IPS-11a (cell line): ENCODE measurements around the gene KIF6.
"Not testable (repeated sequence)": the region's sequence is repeated elsewhere in the genome, so short reads cannot be mapped to it uniquely, and the experiment has no call there.

Source experiments
- H3K4me3 ChIP-seq: one replicate; pipeline ENCODE4 v1.5.1; 2013; ENCODE audit warnings: low read depth, low read length, control low read depth

Gene KIF6

DNA sequence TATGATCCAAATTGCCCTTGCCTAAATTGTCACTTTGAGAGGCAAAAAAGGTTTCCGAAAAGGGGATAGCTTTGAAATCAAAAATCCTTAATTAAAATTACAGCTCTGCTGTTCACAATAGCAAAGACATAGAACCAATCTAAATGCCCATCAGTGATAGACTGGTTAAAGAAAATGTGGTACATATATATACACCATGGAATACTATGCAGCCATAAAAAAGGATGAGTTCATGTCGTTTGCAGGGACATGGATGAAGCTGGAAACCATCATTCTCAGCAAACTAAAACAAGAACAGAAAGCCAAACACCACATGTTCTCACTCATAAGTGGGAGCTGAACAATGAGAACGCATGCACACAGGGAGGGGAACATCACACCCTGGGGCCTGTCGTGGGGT, 1.9 kb downstream of the KIF6 start:
- H3K4me3 ChIP-seq = not testable (repeated sequence)

DNA sequence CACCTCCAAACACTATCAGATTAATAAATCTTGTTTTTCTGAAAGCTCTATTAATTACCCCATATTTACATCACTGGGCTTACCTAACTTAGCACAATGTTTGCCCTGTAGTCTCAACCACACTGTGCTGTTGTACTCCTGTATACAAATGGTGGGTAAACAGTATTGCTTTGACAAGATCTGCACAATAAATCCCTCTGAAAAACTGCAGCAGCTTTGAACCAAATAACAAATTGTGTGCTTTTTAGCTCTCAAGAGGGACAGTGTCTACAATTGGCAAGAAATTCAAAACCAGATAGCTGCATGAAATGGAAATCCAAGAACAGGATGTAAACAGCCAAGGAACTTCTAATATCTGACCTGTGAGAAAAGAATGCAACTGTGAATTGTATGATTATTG, 10.4 kb downstream of the KIF6 start:
- H3K4me3 ChIP-seq = no peak overlapping the region

DNA sequence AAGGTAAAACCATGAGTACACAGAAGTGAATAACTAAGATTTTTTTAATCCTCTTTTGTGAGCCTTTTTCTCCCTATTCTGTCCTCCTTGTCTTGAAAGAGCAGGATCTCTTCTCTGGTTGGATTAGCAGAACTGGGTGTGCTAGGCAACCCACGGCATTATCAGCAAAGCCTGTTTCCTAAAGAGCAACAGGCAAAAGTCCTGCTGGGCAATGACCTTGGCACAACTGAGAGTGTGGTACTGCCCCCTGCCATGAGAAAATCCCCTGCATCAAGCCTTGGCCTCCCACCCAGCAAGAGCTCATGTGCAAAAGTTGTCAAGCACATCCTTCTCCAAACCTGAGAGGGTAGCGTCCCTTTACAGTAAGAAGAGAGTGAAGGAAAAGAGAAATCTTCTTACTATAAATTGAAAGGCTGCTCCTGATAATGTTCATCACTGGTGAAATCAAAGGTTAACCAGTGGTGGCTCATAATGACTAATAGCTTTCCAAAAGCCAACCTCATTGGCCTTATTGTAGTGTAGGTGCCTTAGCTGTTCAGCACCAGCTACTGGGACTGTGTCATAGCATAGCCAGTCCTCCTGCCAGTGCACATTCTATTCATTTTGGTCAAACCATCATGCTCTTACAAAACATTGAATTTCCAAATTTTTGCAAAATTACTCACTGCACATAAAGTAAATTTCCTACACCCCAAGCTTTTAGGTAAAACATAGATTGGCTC, 17.1 kb downstream of the KIF6 start:
- no peak overlapping the region for H3K4me3 ChIP-seq

DNA sequence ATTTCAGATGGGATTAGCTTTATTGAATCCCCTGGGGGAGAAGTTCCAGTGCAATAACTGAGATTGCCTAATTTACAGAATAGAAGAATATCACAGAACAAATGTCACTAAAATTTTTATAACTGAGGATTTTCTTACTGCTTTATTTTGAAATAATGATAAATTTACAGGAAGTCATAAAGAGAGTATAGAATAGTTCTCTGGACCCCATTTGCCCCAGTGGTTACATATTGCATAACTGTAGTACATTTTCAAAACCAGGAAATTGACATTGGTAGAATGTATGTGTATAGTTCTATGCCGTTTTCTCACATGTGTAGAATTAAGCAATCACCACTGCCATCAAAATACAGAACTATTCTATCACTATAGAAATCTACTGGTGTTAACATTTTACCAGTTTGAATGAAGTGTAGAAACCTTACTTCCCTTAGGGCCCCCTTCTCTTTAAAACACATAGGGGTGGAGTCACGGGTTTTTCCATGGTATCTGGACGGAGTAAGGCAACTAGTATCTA, 18.3 kb downstream of the KIF6 start:
- H3K4me3 ChIP-seq = no peak overlapping the region

DNA sequence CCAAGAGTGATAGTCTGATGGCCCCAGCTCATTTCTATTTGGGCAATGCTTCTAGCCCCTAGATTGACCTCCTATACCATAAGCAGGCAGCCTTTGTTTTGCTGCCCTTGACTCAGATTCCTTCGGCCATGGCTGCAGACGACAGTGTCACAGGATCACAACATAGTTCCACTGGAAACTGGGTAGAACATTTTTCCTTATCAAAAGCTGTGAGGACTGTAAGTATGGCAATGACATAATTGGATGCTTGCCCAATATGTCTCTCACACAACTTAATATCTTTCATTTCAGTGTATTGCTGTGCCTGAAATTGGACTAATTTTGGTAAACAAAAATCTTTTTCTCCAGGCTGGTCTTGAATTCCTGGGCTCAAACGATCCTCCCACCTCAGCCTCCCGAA, 22.9 kb downstream of the KIF6 start:
- H3K4me3 ChIP-seq = no peak overlapping the region

DNA sequence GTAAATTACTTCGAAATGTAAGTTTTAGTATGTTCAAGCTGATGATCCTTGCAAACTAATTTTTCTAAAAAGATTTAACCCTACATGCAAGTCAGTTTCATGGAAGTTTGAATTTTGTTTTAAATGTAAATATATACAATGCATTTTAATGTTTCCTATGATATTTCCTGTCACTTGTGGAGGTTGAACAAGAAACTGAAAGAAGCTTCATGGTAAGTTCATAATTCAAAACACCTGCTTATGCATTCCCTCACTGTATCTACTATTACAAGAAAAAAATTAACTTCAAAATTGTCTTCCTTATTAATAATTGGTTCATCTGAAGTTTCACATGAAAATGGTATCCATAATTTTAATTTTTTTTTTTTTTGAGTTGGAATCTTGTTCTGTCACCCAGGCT, 24.8 kb downstream of the KIF6 start:
- no peak overlapping the region for H3K4me3 ChIP-seq

DNA sequence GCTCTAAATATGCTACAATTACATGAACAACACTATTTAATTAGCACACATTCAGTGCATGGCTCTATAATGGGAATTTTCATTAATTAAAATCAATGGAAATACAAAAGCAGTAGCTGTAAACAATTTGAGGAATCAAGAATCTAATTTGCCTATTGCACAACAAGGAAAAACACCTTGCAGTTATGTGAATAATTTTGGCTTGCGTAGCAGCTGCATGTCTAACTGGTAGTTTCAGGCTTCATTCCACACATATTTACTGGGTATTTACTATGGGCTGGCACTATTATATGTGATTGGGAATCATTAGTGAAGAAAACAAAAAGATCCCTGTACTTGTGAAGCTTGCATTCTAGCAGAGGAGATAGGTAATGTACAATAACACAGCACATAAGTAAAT, 26.4 kb downstream of the KIF6 start:
- H3K4me3 ChIP-seq = no peak overlapping the region

DNA sequence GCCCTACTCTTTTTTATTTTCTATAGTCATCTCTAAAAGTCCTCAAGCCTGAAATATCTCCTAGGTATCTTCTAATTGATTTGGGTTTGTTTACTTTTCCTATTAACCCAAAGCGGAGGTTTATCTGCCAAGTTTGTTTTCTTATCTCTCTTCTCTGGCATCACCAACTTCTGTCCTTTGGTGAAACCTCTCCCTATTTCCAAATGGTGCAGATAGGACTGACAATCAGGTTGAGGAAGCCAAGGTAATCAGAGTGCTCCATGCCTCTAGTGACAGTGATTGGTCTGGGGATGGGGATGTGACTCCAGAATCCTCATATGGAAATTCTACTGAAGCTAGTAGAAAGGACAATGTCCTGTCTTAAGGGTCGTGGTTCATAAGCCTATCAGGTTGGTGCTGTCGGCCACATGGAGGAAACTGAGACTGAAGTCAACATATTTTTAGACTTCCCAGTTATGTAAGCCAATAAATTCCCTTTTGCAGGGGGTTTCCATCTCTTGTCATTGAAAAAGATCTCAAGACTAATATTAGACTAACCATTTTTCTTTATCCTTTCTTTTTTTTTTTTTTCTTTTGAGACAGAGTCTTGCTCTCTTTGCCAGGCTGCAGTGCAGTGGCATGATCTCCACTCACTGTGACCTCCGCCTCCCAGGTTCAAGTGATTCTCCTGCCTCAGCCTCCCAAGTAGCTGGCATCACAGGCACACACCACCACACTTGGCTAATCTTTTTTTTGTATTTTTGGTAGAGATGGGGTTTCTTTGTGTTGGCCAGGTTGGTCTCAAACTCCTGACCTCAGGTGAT, 28.0 kb downstream of the KIF6 start:
- H3K4me3 ChIP-seq = no peak overlapping the region

DNA sequence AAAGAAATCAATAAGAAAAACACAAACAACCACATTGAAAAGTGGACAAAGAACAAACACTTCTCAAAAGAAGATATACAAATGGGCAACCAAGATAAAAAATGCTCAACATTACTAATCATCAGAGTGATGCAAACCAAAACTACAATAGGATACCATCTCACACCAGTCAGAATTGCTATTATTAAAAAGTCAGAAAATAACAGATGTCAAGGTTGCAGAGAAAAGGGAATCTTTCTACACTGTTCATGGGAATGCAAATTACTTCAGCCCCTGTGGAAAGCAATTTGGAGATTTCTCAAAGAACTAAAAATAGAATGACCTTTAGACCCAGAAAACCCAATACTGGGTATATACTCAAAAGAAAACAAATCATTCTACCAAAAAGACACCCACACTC, 29.8 kb downstream of the KIF6 start:
- no peak overlapping the region for H3K4me3 ChIP-seq

DNA sequence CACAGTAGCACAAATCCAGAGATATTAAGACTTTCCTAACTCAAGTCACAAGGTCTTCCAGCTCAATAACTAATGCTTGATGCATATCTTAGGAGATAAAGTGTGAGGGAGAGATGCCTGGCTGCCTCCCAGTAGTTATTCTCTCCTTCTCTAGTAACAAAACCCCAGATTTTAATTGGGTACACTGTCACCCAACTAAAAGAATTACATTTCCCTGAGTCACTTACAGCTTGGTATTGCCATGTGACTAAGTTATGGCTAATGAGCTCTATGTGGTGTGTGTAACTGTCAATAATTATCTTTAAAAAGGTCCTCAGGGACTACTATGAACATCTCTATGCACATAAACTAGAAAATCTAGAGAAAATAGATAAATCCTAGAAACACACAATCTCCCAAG, 32.0 kb downstream of the KIF6 start:
- H3K4me3 ChIP-seq = no peak overlapping the region

DNA sequence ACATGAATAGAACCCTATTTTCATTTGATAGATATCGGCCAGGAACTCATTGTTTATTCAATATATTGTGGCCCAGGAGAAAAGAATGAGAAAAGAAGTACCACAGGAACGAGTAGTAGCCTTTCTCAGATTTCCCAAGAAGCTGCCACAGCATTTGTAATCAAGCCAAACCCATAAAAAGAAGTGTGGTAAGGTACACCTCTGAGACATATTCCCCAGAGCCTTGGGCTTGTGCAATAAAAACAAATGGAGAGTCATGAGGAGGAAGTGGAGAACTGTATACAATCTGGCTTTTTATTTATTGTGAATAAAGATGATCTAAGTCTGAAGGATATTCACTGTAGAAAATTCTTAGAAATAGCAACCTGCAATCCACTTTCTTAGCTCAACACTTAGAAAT, 36.7 kb downstream of the KIF6 start:
- H3K4me3 ChIP-seq = no peak overlapping the region

DNA sequence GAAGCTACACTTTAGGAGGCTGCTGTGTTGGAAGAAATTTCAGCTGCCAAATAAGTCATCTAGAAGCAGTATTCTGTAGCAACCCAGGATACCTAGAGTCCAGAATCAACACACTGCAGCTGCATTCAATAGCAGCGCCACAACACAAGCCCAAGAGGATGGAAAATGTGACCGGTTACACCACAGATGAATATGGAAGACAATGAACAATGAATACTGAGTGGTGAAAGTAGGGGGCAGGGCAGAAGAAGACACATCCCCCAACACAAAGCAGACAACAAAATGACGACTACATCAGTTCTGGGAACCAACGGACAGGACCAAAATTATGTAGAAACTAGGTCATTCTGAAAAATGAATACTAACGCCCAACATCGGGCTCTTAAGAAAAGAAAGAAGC, 38.2 kb downstream of the KIF6 start:
- no peak overlapping the region for H3K4me3 ChIP-seq

DNA sequence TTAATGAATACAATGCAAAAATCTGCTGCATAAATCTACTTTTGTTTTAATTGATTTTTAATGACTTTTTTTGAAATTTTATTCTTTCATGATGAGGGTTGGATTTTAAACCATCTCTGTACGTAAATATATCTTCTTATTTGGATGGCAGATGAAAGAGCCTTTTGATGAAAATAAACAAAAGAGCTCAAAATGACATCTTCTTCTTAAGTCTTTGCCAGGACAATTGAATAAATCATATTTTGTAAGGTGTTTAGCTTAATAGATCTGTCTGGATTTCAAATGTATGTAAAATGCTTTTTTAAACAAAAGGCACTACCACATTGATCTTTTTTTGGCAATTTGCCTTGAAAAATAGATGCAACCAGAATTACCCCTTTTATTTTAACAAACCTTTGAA, 39.3 kb downstream of the KIF6 start:
- H3K4me3 ChIP-seq = no peak overlapping the region

DNA sequence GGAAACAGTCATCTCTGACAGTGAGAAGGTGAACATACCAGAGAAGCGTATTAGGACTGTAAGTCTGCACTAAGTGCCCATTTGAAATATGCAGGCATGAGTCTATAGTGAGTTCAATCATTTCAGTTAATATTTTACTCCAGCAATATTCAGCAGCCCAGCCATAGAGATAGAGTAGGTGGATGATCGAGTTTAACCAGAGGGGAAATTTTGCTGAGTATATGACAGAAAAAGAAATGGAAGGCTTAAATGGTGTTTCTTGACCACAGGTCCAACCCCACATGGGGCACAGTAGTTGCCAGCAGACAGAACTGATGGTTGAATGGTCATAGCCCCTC, 39.8 kb downstream of the KIF6 start:
- H3K4me3 ChIP-seq = no peak overlapping the region

DNA sequence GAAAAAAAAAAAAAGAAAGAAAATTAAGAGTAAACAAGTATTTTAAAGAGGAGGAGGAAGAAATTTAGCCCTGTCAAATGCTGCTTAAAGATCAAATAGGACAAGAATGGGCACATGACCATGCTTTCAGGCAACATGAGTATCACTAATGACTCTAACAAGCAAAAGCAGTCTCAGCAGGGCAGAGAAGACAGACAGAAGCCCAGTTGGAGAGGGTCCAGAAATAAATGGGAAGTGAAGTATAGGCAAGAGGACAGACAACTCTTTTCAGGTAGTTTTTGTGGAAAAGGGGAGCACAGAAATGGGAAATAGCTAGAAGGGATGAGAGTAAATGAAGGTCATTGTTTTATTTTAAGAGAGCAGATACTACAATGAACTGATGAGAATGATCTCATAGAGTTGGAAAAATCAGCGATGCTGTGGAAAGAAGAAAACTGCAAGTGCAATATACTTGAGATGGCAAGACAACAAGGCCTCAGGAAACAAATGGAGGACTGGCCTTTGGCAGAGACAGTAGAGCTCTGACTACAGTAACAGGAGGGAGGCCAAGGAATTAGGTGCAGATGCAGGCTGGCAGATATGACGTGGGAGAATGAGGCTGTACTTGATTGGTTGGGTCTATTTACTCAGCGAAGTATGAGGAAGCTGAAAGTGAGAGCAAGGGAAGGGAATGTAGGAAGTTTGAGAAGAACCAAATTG, 40.3 kb downstream of the KIF6 start:
- H3K4me3 ChIP-seq = no peak overlapping the region

DNA sequence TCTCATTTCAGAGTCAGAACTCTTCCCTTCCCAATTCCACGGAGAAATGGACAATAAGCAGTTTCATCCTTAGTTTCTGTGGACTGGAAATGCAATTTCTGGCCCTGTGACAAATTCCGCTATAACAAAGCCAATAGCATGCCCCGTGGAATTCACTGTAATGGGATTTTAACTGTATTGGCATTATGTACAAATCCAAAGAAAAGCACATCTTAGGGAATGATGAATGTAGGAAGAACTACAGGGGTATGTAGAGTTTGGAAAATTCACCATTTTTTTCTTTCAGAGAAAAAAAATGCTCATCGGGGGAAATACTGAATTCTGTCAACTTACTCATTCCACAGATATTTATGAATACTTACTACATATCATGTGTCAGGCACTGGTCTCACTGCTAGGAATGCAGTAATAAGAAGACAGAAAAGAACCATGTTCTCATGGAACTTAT, 43.5 kb downstream of the KIF6 start:
- H3K4me3 ChIP-seq = no peak overlapping the region

DNA sequence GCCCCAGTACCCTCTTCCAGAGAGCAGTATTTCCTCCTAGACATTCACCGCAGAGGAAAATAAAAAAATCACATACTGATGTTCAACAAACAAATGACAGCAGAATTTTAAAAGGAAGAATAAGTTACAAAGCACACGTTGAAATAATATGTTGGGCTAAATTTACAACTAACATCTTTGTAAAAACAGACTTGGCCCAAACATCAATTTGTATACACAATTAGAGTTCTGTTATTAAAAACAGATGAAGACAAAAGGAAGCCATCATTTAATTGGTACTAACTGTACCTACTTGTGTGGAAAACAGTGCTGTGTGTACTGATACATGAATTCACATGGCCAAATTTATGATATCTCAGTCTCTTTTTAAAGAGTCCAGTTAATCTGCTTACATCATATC, 46.3 kb downstream of the KIF6 start:
- no peak overlapping the region for H3K4me3 ChIP-seq

DNA sequence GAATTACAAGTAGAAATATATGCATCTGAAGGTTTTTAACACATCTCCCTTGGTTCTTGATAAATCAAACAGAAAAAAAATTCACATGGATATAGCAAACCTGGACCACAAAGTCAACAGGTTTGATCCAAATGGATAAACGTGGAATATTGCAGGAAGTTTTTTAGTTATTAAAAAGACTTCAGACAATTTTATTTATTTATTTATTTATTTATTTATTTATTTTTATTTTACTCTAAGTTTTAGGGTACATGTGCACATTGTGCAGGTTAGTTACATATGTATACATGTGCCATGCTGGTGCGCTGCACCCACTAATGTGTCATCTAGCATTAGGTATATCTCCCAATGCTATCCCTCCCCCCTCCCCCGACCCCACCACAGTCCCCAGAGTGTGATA, 47.9 kb downstream of the KIF6 start:
- H3K4me3 ChIP-seq = not testable (repeated sequence)

DNA sequence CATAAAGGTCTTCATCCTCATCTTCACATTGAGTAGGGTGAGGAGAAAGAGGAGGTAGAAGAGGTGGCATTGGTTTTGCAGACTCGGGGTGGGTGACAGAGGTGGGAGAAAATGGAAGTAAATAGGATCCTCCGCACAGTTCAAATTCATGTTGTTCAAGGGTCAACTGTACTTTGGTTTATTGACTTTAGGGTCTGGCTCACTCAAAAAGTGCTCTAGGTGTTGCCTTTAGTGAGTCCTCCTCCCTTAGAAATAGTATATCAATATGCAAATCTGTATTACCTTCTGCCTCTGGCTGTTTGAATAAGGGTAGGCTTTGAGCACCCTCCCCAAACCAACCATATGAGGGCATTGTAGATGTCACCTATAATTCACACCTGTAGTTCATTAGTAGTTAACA, 54.7 kb downstream of the KIF6 start:
- no peak overlapping the region for H3K4me3 ChIP-seq

DNA sequence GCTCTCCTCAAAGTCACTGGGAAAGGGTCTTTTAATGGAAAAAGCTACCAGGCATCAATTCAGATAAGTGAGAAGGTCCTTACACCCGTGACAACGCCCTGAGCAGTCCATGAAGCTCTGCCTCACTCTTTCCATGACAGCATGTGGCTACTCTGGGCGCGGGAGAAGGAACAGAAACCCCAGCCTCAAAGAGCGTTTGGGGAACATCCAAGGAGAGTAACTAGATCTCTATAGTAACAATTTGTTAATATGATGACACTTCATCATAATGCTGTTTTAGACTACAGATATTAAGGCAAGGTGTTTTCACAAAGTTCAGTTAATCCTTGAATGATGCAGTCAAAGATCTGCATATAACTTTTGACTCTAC, 55.2 kb downstream of the KIF6 start:
- H3K4me3 ChIP-seq = no peak overlapping the region

DNA sequence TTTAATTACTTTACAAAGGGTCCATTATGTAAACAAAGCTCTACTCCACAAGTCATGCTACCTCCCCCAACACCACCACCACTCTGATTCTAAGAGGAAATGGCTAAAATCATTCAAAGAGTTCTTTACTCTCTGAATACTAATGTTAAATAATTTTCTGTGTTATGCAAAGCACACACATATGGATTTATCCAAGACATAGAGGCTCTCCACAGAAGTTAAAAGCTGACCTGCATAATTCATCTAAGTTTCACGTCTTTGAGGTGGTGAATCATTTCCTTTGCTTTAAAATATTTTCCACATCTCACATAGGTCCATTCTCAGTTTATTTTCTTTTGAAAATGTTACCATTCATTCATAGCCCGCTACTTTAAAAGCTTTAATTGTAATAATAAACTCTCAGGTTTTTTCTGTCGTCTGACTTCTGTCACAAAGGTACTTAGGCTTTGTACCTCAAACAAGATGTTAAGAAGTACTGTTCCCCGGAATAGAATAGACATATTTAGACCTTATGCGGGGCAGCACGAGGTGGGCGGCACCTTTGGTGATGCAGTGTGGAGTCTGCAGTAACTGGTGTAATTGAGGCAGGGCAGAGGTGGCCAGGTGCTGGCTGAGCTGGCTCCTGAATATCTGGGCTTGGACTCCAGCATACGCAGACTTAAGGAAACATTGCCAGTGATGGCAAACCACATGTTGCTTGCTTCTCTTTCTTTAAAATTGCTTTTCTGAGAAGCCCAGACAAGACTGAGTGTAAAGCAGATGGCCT, 55.8 kb downstream of the KIF6 start:
- H3K4me3 ChIP-seq = no peak overlapping the region
